CD4-positive, alpha-beta T cell treated with Interferon gamma for 1 hour (primary cell): Measurements from ENCODE around the gene CBLN4.

ENCODE experiments used
- DNase-seq: peaks from one replicate; pipeline ENCODE4 v3.0.0-alpha.2; 2020

Gene CBLN4

GRCh38 chr20:56005389-56005715 is at the start of gene CBLN4:
Gene CBLN4, minus strand, starts transcription at chr20:56005519. Its CDS starts 1,348 bp downstream, at chr20:56004171.
- no peak for DNase-seq

DNA sequence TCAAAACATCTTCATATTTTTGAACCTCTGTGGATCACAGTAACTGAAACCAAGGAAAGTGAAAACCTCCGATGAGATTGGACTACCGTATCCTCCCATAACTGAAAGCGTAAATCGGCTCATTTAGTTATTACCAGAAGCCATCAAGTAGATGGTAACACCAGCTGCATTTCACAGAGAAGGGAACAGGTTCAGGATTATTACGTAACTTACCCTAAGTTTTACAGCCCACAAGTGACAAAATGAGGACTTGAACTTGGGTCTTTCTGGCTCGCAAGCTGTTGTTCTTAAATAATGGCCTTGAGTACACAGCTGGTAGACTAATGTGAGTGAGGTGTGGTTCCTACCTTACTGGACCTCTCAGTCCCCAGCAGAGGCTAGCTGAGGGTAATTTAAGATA is 37.9 kb upstream of the CBLN4 start:
- DNase-seq = no peak

- DNase-seq = no peak
Observed at GRCh38 chr20:56032251-56032650, 26.9 kb upstream of the CBLN4 start.

DNA sequence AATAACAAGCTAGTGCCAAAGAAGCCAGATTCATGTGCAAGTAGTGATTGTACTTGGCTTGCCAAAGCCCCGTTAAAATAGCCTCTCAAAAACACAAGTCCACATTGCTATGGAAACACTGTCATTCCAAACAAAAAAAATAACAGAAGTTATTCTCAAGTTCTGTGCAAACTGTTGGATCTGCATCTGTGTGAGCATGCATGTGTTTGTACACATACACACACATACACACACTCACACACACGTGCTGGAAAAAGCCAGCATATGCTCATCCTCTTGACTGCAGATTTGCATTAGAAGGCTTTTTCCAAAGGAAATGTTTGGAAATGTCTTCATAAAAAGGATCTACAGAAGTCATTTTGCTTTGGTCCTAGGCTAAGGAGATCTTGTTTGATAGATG is 13.4 kb upstream of the CBLN4 start:
- no peak for DNase-seq

DNA sequence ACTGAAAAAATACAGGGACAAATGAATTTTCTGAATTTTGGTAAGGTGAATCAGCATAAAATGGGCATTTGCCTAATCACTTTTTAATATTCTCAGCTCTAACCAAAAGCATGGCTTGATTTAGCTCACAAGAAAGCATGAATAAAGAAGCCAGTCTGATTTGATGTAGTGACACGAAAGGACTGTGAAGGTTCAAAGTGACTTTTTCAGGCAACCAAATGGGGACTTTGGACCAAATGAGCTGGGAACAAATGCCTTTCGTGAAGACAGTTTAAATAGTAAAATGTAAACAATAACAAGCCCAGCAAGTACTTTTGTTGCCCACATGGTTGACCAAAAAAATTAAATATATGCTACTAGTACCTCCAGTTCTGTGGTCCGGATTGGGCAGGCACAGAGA is 12.9 kb upstream of the CBLN4 start:
- no peak for DNase-seq

GRCh38 chr20:56017560-56017959 is 12.2 kb upstream of the CBLN4 start:
- DNase-seq = no peak

DNA sequence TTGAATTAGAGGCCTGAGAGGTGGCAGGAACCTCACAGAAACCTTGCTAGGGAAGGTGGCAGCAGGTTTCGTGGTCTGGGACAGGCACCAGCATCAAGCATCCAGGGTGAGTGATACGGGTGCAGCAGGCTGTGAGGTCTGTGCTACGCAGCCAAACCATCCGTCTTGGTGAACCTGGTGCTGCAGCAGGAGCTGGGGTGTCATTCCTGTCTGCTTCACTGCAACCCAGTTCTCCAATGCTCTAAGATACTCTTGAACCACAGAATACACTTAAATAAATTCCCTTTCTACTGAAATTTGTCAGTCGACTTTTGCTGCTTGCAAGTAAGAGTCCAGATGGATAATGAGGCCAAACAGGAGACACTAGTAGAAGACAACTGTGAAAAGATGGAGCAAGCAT is 9.7 kb upstream of the CBLN4 start:
- no peak for DNase-seq

DNA sequence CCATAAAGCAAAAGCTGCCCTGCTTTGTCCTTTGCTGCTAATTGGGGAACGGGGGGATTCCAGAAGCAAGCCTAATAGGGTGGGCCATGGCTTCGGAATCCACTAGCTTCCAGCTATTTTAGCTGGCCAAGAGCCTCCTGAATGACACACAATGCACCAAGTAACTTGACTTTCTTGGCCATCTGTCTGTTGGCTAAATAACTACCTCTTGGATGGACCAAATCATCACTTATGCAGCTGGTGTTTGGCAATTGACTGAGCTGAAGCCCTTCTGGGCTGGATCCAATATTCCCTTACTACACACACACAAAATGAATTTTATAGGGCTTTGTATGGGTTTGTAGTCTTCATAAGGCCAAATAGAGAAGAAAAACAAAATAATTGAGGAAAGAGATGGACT is 8.8 kb upstream of the CBLN4 start:
- no peak for DNase-seq

GRCh38 chr20:56004611-56005388 is 519 bp downstream of the CBLN4 start:
- DNase-seq = no peak

DNA sequence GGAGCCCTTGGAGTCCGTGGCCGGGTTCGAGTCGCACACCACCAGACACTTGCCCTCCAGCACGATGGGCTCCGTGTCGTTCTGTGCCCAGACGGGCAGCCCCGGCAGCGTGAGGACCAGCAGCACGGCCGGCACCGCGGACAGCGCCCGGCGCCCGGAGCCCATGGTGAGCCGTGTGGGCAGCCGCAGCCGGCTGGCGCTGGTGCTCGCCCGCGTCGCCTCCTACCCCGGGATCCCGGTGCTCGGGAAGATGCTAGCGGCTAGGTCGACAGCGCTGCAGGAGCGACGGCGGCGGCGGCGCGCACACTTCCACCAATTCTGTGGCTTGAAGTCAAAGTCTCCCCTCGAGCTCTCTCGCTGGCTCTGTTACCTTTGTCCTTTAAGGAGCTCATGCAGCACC is 1.3 kb downstream of the CBLN4 start:
- DNase-seq = no peak

- DNase-seq = no peak
Observed at GRCh38 chr20:56002908-56003800, 2.2 kb downstream of the CBLN4 start.

- DNase-seq = no peak
Observed at GRCh38 chr20:56001890-56002289, 3.4 kb downstream of the CBLN4 start.

- DNase-seq = no peak
Observed at GRCh38 chr20:56001106-56001785, 4.1 kb downstream of the CBLN4 start.

DNA sequence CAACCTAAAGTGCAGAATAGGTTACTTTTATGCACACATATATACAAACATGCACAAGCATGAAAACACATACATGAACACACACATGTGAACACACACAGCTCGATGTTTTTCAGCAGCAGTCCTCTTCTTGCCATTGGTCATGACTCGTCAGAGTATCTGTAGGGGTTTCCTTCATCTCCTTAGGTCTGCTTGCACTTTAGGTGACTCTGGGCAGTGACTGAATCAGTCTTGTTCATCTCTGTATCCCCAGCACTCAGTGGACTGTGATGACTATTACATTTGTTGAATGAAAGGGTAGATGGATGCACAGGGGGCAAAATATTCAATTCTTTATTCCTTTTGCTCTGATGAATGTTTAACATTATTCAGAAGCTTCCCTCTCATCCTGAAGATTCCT is 26.8 kb downstream of the CBLN4 start:
- DNase-seq = no peak

- DNase-seq = no peak
Observed at GRCh38 chr20:55977690-55978459, 27.4 kb downstream of the CBLN4 start.

- no peak for DNase-seq
Observed at GRCh38 chr20:55974491-55975202, 30.7 kb downstream of the CBLN4 start.

DNA sequence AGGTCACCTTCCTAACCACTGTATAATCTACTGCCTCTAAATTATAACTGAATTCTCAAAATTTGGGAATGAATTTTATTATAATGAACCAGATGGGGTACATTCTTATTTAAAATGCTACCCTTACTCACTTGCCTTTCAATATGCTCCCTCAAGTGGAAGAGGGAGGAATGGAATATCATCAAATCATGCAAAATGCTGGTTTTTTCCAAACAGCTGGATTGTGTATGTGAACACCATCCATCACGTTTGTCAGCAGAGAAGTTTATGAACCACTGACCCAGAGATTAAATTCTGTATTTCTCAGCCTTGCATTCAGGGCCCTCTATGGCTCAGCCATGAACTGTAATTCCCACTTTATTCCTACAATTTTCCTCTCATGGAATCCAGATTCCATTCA is 40.5 kb downstream of the CBLN4 start:
- no peak for DNase-seq

GRCh38 chr20:55961376-55962330 is 43.7 kb downstream of the CBLN4 start:
- no peak for DNase-seq

- no peak for DNase-seq
Observed at GRCh38 chr20:55953201-55953600, 52.1 kb downstream of the CBLN4 start.

- DNase-seq = no peak
Observed at GRCh38 chr20:55947701-55948100, 57.6 kb downstream of the CBLN4 start.
